WTC11 (cell line): Measurements from ENCODE around the gene SPTLC3. TPM values are rescaled to one million over a fixed set of nuclear protein-coding genes. Genes with fewer than 3 reads are reported as not detected.

Source experiments
- ATAC-seq: fragments of 200-7000 bp; cut with Tn5 transposase; 2 replicates; pipeline ENCODE4 v1.10.0; 2021; ENCODE audit warnings: mild to moderate bottlenecking, moderate library complexity
- CTCF ChIA-PET: fragments of 300-600 bp; sonication (Branson Sonifier 250); formaldehyde crosslinking; loops from one replicate; lab custom pipeline; 2021; ENCODE audit warnings: antibody characterized with exemption; lab: Charles Lee
- POLR2A ChIA-PET: fragments of 350-600 bp; sonication (Branson Sonifier 250); formaldehyde crosslinking; loops from one replicate; lab custom pipeline; 2021; ENCODE audit warnings: antibody characterized with exemption; lab: Charles Lee
- DNase-seq: peaks from one replicate; pipeline ENCODE4 v3.0.0; 2021; ENCODE audit warnings: low spot score
- H3K27ac Mint-ChIP-seq: 2 replicates; pipeline ENCODE4 v1.8.0; 2021; ENCODE audit warnings: mixed read lengths
- H3K27me3 Mint-ChIP-seq: 2 replicates; pipeline ENCODE4 v1.8.0; 2021; ENCODE audit warnings: low read depth, mild to moderate bottlenecking, moderate library complexity, mixed read lengths
- H3K36me3 Mint-ChIP-seq: 2 replicates; pipeline ENCODE4 v1.8.0; 2021; ENCODE audit warnings: mixed read lengths
- H3K4me1 Mint-ChIP-seq: 2 replicates; pipeline ENCODE4 v1.8.0; 2022; ENCODE audit warnings: mixed read lengths
- H3K4me3 Mint-ChIP-seq: 2 replicates; pipeline ENCODE4 v1.8.0; 2021; ENCODE audit warnings: mild to moderate bottlenecking, moderate library complexity, mixed read lengths
- H3K9me3 Mint-ChIP-seq: 2 replicates; pipeline ENCODE4 v1.8.0; 2021; ENCODE audit warnings: mixed read lengths
- AFF4 ChIP-seq: sonication (generic); formaldehyde crosslinking; IDR thresholded peaks from 2 replicates; pipeline ENCODE4 v1.8.1; 2023; ENCODE audit warnings: mild to moderate bottlenecking, missing genetic modification reagents, borderline replicate concordance
- CBFB ChIP-seq: sonication (generic); formaldehyde crosslinking; IDR thresholded peaks from 2 replicates; pipeline ENCODE4 v1.8.1; 2022; ENCODE audit warnings: mild to moderate bottlenecking, low read depth, missing genetic modification reagents
- CREB1 ChIP-seq: sonication (generic); formaldehyde crosslinking; IDR thresholded peaks from 2 replicates; pipeline ENCODE4 v1.8.0; 2023; ENCODE audit warnings: mild to moderate bottlenecking, missing genetic modification reagents
- ELF4 ChIP-seq: sonication (generic); formaldehyde crosslinking; IDR thresholded peaks from 2 replicates; pipeline ENCODE4 v1.8.1; 2022; ENCODE audit warnings: low read depth, mild to moderate bottlenecking, moderate library complexity, missing genetic modification reagents
- ERG ChIP-seq: fragments of 250-450 bp; sonication (Bioruptor Pico); IDR thresholded peaks from 2 replicates; pipeline ENCODE4 v1.8.0; 2021; ENCODE audit warnings: mild to moderate bottlenecking
- ESRRA ChIP-seq: sonication (generic); formaldehyde crosslinking; IDR thresholded peaks from 2 replicates; pipeline ENCODE4 v1.8.1; 2022; ENCODE audit warnings: mild to moderate bottlenecking, missing genetic modification reagents, borderline replicate concordance
- MXD4 ChIP-seq: fragments of 250-450 bp; sonication (Bioruptor Pico); IDR thresholded peaks from 2 replicates; pipeline ENCODE4 v1.8.0; 2021; ENCODE audit warnings: mild to moderate bottlenecking, moderate library complexity, borderline replicate concordance
- NR1H2 ChIP-seq: sonication (generic); formaldehyde crosslinking; IDR thresholded peaks from 2 replicates; pipeline ENCODE4 v1.9.0; 2021; ENCODE audit warnings: mild to moderate bottlenecking, moderate library complexity, missing genetic modification reagents
- NR2C2 ChIP-seq: sonication (generic); formaldehyde crosslinking; IDR thresholded peaks from 2 replicates; pipeline ENCODE4 v1.8.0; 2022; ENCODE audit warnings: mild to moderate bottlenecking, missing genetic modification reagents
- OVOL2 ChIP-seq: fragments of 250-450 bp; sonication (Bioruptor Pico); IDR thresholded peaks from 2 replicates; pipeline ENCODE4 v1.9.0; 2021; ENCODE audit warnings: mild to moderate bottlenecking, borderline replicate concordance
- RORB ChIP-seq: fragments of 250-450 bp; sonication (Bioruptor Pico); IDR thresholded peaks from 2 replicates; pipeline ENCODE4 v1.9.0; 2021; ENCODE audit warnings: mild to moderate bottlenecking
- SMAD3 ChIP-seq: sonication (generic); formaldehyde crosslinking; IDR thresholded peaks from 2 replicates; pipeline ENCODE4 v1.8.0; 2022; ENCODE audit warnings: missing genetic modification reagents, mild to moderate bottlenecking, borderline replicate concordance
- SMAD4 ChIP-seq: sonication (generic); formaldehyde crosslinking; IDR thresholded peaks from 2 replicates; pipeline ENCODE4 v1.8.0; 2022; ENCODE audit warnings: mild to moderate bottlenecking, missing genetic modification reagents
- SOX15 ChIP-seq: fragments of 250-450 bp; sonication (Bioruptor Pico); IDR thresholded peaks from 2 replicates; pipeline ENCODE4 v1.9.0; 2021; ENCODE audit warnings: mild to moderate bottlenecking
- TEAD4 ChIP-seq: sonication (generic); formaldehyde crosslinking; IDR thresholded peaks from 2 replicates; pipeline ENCODE4 v1.8.0; 2022; ENCODE audit warnings: mild to moderate bottlenecking, missing genetic modification reagents
- ZBTB43 ChIP-seq: sonication (generic); formaldehyde crosslinking; IDR thresholded peaks from 2 replicates; pipeline ENCODE4 v1.8.1; 2023; ENCODE audit warnings: mild to moderate bottlenecking, missing genetic modification reagents
- total RNA-seq: library from RNA; stranded (reverse); gene quantifications from 3 replicates; pipeline ENCODE4 v1.2.3, GENCODE V29; 2021
- TF ChIP-seq, protein P1 (sequence below): fragments of 250-450 bp; sonication (Bioruptor Pico); IDR thresholded peaks from 2 replicates; pipeline ENCODE4 v1.9.0; 2021; ENCODE audit warnings: mild to moderate bottlenecking
- TF ChIP-seq, protein P2 (sequence below): sonication (generic); formaldehyde crosslinking; IDR thresholded peaks from 2 replicates; pipeline ENCODE4 v1.8.1; 2023; ENCODE audit warnings: mild to moderate bottlenecking, moderate library complexity, missing genetic modification reagents
- TF ChIP-seq, protein P3 (sequence below): sonication (generic); formaldehyde crosslinking; IDR thresholded peaks from 2 replicates; pipeline ENCODE4 v1.8.1; 2022; ENCODE audit warnings: mild to moderate bottlenecking, moderate library complexity, missing genetic modification reagents

The SPTLC3 gene
- total RNA-seq, 1 experiment from 2014 or later: 0.13 TPM

- TF ChIP-seq, protein P1, sequence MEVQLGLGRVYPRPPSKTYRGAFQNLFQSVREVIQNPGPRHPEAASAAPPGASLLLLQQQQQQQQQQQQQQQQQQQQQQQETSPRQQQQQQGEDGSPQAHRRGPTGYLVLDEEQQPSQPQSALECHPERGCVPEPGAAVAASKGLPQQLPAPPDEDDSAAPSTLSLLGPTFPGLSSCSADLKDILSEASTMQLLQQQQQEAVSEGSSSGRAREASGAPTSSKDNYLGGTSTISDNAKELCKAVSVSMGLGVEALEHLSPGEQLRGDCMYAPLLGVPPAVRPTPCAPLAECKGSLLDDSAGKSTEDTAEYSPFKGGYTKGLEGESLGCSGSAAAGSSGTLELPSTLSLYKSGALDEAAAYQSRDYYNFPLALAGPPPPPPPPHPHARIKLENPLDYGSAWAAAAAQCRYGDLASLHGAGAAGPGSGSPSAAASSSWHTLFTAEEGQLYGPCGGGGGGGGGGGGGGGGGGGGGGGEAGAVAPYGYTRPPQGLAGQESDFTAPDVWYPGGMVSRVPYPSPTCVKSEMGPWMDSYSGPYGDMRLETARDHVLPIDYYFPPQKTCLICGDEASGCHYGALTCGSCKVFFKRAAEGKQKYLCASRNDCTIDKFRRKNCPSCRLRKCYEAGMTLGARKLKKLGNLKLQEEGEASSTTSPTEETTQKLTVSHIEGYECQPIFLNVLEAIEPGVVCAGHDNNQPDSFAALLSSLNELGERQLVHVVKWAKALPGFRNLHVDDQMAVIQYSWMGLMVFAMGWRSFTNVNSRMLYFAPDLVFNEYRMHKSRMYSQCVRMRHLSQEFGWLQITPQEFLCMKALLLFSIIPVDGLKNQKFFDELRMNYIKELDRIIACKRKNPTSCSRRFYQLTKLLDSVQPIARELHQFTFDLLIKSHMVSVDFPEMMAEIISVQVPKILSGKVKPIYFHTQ (CRISPR knock-in tag): no peak
- TF ChIP-seq CREB1 (CRISPR knock-in tag): no peak
Observed at GRCh38 chr20:12967932-12968331, 40.8 kb upstream of the SPTLC3 start (continued).

DNA sequence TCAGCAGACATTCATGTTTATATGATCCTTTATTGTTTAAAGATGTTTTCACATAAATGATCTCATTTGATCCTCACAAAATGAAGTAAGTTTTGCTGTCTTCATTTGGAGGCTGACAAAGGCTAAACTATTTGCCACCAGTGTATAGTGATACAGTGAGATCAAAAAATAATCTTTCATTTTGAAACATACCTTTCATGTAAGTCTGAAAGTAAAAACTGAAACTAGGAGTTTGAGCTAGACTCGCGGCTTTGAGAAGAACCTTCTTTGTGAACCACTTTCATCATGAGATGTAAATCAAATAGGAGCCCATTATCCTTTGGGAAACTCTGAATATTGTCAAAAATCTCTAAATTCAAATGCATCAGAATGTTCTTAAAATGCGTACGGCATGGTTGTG lies 40.3 kb upstream of the SPTLC3 start:
- CTCF ChIA-PET: interaction anchor here (1.2 kb wide), 1 partner anchor 334 kb away, joined by 3 read pairs; no protein-coding TSS in a partner anchor
- H3K4me3 Mint-ChIP-seq: no peak overlapping the region

More for the DNA sequence above, 40.3 kb upstream of the SPTLC3 start:
- H3K27me3 Mint-ChIP-seq: peaks cover 4% of the 10 kb centered on the region; the same call in 1 of the 2 replicates
- no peak overlapping the region for H3K27ac Mint-ChIP-seq
- H3K36me3 Mint-ChIP-seq: peaks cover 14% of the 10 kb centered on the region
- POLR2A ChIA-PET: no interaction called here
- peaks cover 12% of the 10 kb centered on the region for H3K4me1 Mint-ChIP-seq
- peaks cover 17% of the 10 kb centered on the region for H3K9me3 Mint-ChIP-seq
- DNase-seq (no peak), ATAC-seq (no peak)
- TF ChIP-seq AFF4 (CRISPR knock-in tag) (no peak), SMAD4 (CRISPR knock-in tag) (no peak), ELF4 (no peak), ERG (CRISPR knock-in tag) (no peak), CBFB (CRISPR knock-in tag) (no peak), TEAD4 (CRISPR knock-in tag) (no peak), RORB (CRISPR knock-in tag) (no peak), MXD4 (CRISPR knock-in tag) (no peak), NR2C2 (no peak), OVOL2 (CRISPR knock-in tag) (no peak), SMAD3 (CRISPR knock-in tag) (no peak), SOX15 (CRISPR knock-in tag) (no peak), ZBTB43 (CRISPR knock-in tag) (no peak), NR1H2 (CRISPR knock-in tag) (no peak), ESRRA (CRISPR knock-in tag) (no peak)
- TF ChIP-seq, protein P2, sequence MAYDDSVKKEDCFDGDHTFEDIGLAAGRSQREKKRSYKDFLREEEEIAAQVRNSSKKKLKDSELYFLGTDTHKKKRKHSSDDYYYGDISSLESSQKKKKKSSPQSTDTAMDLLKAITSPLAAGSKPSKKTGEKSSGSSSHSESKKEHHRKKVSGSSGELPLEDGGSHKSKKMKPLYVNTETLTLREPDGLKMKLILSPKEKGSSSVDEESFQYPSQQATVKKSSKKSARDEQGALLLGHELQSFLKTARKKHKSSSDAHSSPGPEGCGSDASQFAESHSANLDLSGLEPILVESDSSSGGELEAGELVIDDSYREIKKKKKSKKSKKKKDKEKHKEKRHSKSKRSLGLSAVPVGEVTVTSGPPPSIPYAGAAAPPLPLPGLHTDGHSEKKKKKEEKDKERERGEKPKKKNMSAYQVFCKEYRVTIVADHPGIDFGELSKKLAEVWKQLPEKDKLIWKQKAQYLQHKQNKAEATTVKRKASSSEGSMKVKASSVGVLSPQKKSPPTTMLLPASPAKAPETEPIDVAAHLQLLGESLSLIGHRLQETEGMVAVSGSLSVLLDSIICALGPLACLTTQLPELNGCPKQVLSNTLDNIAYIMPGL: no peak
- TF ChIP-seq, protein P1 (CRISPR knock-in tag): no peak
- TF ChIP-seq, protein P3, sequence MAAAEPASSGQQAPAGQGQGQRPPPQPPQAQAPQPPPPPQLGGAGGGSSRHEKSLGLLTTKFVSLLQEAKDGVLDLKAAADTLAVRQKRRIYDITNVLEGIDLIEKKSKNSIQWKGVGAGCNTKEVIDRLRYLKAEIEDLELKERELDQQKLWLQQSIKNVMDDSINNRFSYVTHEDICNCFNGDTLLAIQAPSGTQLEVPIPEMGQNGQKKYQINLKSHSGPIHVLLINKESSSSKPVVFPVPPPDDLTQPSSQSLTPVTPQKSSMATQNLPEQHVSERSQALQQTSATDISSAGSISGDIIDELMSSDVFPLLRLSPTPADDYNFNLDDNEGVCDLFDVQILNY (CRISPR knock-in tag): no peak
